HFFc6 (cell line): Measurements from ENCODE around the gene GABPB2. TPM values are rescaled to one million over a fixed set of nuclear protein-coding genes. Genes with fewer than 3 reads are reported as not detected.

Experiments
- DNase-seq: peaks from one replicate; pipeline ENCODE4 v3.0.0-alpha.2; 2018
- H3K27ac Mint-ChIP-seq: 2 replicates; pipeline ENCODE4 v1.8.0; 2020; ENCODE audit warnings: mild to moderate bottlenecking, mixed read lengths
- H3K27me3 Mint-ChIP-seq: 2 replicates; pipeline ENCODE4 v1.8.0; 2021; ENCODE audit warnings: mild to moderate bottlenecking, moderate library complexity, mixed read lengths; ENCODE audit not compliant: insufficient read depth
- H3K36me3 Mint-ChIP-seq: 2 replicates; pipeline ENCODE4 v1.8.0; 2021; ENCODE audit warnings: low read depth, mixed read lengths
- H3K4me1 Mint-ChIP-seq: 2 replicates; pipeline ENCODE4 v1.8.0; 2020; ENCODE audit warnings: low read depth, mixed read lengths
- H3K4me3 Mint-ChIP-seq: 2 replicates; pipeline ENCODE4 v1.8.0; 2020; ENCODE audit warnings: mild to moderate bottlenecking, moderate library complexity, mixed read lengths
- H3K9me3 Mint-ChIP-seq: 2 replicates; pipeline ENCODE4 v1.8.0; 2020; ENCODE audit warnings: mild to moderate bottlenecking, mixed read lengths
- CTCF ChIP-seq: fragments of 200-600 bp; sonication (generic); IDR thresholded peaks from 2 replicates; pipeline ENCODE4 v1.5.0; 2021; ENCODE audit warnings: antibody characterized with exemption, mild to moderate bottlenecking
- total RNA-seq, 6 experiments: library from RNA; stranded (reverse); fragmentation: NEBNext Ultra II Directional; extraction: Animal tissue kit (Norgen Biotek cat#: 25700); gene quantifications; 2 replicates in 1 of 6; 3 replicates in 5 of 6; pipeline ENCODE4 v1.2.3, GENCODE V29; 2021

GABPB2 gene
- total RNA-seq, 6 experiments from 2014 or later: 10.6 to 12.2 (median 11.5) TPM

DNA sequence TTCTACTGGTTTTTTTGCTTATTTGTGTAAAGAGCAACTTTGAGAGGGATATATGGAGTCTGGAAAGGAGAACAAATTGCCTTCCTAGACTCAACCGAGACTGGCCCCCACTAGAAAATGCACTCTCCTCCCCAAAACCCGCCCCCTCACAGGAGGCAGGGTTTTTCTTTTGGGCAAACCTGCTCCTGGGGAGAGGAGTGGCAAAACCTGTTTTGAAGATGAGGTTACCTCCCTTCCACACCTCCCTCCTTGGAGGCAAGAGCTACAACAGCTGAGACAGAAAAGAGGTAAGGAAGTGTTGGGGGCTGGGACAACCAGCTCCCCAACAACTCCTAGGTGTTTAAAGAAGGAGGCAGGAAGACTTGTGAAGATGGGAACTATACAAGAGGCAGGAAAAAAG, 34.2 kb upstream of the GABPB2 start, which contains the start of gene BNIPL:
TSS of gene BNIPL (plus strand) at position 231 of the 400 bp plus-strand sequence. CDS start at position 371, 140 bp downstream.
- H3K36me3 Mint-ChIP-seq: peaks cover 13% of the 10 kb centered on the region
- DNase-seq: no peak
- H3K4me3 Mint-ChIP-seq: no peak within 1 kb of the TSS
- peaks cover 11% of the 10 kb centered on the region for H3K4me1 Mint-ChIP-seq
- no peak for TF ChIP-seq CTCF
- H3K9me3 Mint-ChIP-seq: no peaks in the 10 kb centered on the region
- H3K27ac Mint-ChIP-seq: no peak within 1 kb of the TSS
- peaks cover 3% of the 10 kb centered on the region for H3K27me3 Mint-ChIP-seq

DNA sequence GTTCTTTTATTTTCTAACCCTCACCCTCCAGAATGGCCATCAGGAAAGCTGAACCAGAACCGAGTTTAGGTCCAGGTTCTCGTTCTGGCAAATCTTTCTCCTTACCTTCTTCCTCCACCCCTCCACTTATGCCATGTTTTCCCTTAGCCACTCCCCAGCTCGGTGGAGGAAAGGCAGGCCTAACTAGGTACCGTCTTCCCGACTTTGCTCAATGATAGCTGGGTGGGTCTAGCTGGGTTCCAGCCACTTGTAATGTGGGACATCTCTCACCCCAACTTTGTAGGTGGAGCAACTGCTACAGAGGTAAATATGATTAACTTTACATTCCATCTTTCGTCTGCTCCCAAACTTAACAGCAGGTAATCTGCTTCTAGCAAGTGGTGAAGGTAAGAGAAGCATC, 33.5 kb upstream of the GABPB2 start:
- H3K4me3 Mint-ChIP-seq: no peak overlapping the region
- H3K27ac Mint-ChIP-seq: no peak overlapping the region
- no peak for TF ChIP-seq CTCF
- no peak for DNase-seq
- peaks cover 11% of the 10 kb centered on the region for H3K4me1 Mint-ChIP-seq
- H3K36me3 Mint-ChIP-seq: peaks cover 13% of the 10 kb centered on the region
- no peaks in the 10 kb centered on the region for H3K9me3 Mint-ChIP-seq
- peaks cover 3% of the 10 kb centered on the region for H3K27me3 Mint-ChIP-seq

DNA sequence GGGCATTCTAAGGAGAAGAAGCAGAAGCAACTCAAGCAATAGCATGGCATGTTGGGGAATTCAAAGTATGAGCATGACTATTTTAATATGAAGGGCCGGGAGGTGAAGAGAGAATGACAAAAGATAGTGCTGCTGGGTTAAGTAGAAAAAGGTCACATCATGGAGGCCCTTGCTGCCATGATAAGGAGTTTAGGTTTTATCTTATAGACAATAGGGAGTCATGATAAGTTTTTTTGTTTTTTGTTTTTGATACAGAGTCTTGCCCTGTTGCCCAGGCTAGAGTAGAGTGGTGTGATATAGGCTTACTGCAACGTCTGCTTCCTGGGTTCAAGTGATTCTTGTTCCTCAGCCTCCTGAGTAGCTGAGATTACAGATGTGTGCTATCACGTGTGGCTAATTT, 31.0 kb upstream of the GABPB2 start:
- Mint-ChIP-seq H3K27ac (no peak overlapping the region), H3K4me3 (no peak overlapping the region), H3K27me3 (peaks cover 3% of the 10 kb centered on the region), H3K9me3 (no peaks in the 10 kb centered on the region), H3K4me1 (peaks cover under 1% of the 10 kb centered on the region; the same call in 1 of the 2 replicates), H3K36me3 (peaks cover 6% of the 10 kb centered on the region)
- DNase-seq: no peak
- TF ChIP-seq CTCF: no peak

- no peaks in the 10 kb centered on the region for H3K9me3 Mint-ChIP-seq
- H3K27me3 Mint-ChIP-seq: no peaks in the 10 kb centered on the region; the same call in 1 of the 2 replicates
- H3K36me3 Mint-ChIP-seq: no peaks in the 10 kb centered on the region
- peaks cover 15% of the 10 kb centered on the region for H3K4me1 Mint-ChIP-seq
- no peak for DNase-seq
- no peak for TF ChIP-seq CTCF
- no peak overlapping the region for H3K27ac Mint-ChIP-seq
- no peak overlapping the region for H3K4me3 Mint-ChIP-seq
Measured at GRCh38 chr1:151043163-151043562, 27.4 kb upstream of the GABPB2 start.

- Mint-ChIP-seq H3K27me3 (peaks cover 4% of the 10 kb centered on the region), H3K9me3 (no peaks in the 10 kb centered on the region), H3K27ac (peak within 1 kb of the TSS; percentile 96), H3K4me3 (peak within 1 kb of the TSS; percentile 95), H3K36me3 (peaks cover 6% of the 10 kb centered on the region), H3K4me1 (peaks cover 31% of the 10 kb centered on the region)
- DNase-seq: peak; percentile 39
- TF ChIP-seq CTCF: no peak
Measured at GRCh38 chr1:151047591-151047924, 23.0 kb upstream of the GABPB2 start, which contains the start of gene C1orf56. TSS of gene C1orf56 (plus strand) at chr1:151047751. CDS start at chr1:151047848, 97 bp downstream.
